ENCODE results near the gene KCNQ1OT1. TPM values are rescaled to one million over a fixed set of nuclear protein-coding genes. Genes with fewer than 3 reads are reported as not detected.
A peak's percentile ranks its signal among the peaks of the same experiment; 100 is the strongest.

KCNQ1OT1 gene
- total RNA-seq, 2 donors from 2014 or later = 1.0 to 2.1 TPM

GRCh38 chr11:2693271-2694261, 6.2 kb downstream of the KCNQ1OT1 start:
- WGBS = 75% methylated on average over 18 of the region's 18 CpGs
- H3K27ac ChIP-seq = no peak overlapping the region
- DNase-seq (ENCODE audit: low spot score) = no peak

GRCh38 chr11:2691991-2692875, 7.6 kb downstream of the KCNQ1OT1 start:
- no peak for DNase-seq (ENCODE audit: low spot score)
- H3K4me3 ChIP-seq = no peak overlapping the region
- no peaks in the 10 kb centered on the region for H3K9me3 ChIP-seq
- no peak for TF ChIP-seq POLR2A (IDR thresholded peaks at IDR 0.05)
- peak in 2 of 4 experiments; percentile 31 to 45 for TF ChIP-seq CTCF (IDR thresholded peaks at IDR 0.05)
- no peaks in the 10 kb centered on the region for H3K27me3 ChIP-seq (replicated peaks; ENCODE audit: insufficient read depth)
- H3K27ac ChIP-seq = no peak overlapping the region
- intact Hi-C loops (cut with DNase I) = no loop called here
- 78% methylated on average over 3 of the region's 3 CpGs for WGBS
- no peaks in the 10 kb centered on the region for H3K36me3 ChIP-seq
- no peaks in the 10 kb centered on the region for H3K4me1 ChIP-seq (replicated peaks)

More at GRCh38 chr11:2693271-2694261, 6.2 kb downstream of the KCNQ1OT1 start:
- no peaks in the 10 kb centered on the region for H3K4me1 ChIP-seq (replicated peaks)
- H3K4me3 ChIP-seq = no peak overlapping the region
- H3K27me3 ChIP-seq (replicated peaks; ENCODE audit: insufficient read depth) = no peaks in the 10 kb centered on the region
- H3K36me3 ChIP-seq = no peaks in the 10 kb centered on the region
- TF ChIP-seq POLR2AphosphoS5 (IDR thresholded peaks at IDR 0.05) (no peak), CTCF (IDR thresholded peaks at IDR 0.05) (no peak), POLR2A (IDR thresholded peaks at IDR 0.05) (no peak)
- intact Hi-C loops (cut with DNase I) = no loop called here
- H3K9me3 ChIP-seq = no peaks in the 10 kb centered on the region

- TF ChIP-seq POLR2AphosphoS5 (IDR thresholded peaks at IDR 0.05) (no peak), POLR2A (IDR thresholded peaks at IDR 0.05) (no peak), CTCF (IDR thresholded peaks at IDR 0.05) (no peak)
- Histone ChIP-seq H3K9me3 (no peaks in the 10 kb centered on the region), H3K36me3 (no peaks in the 10 kb centered on the region), H3K4me3 (no peak overlapping the region), H3K27ac (no peak overlapping the region), H3K27me3 (replicated peaks; ENCODE audit: insufficient read depth) (no peaks in the 10 kb centered on the region), H3K4me1 (replicated peaks) (no peaks in the 10 kb centered on the region)
- intact Hi-C loops (cut with DNase I) = no loop called here
- WGBS = 79% methylated on average over 3 of the region's 3 CpGs
- no peak for DNase-seq (ENCODE audit: low spot score)
These were observed 8.4 kb downstream of the KCNQ1OT1 start for GRCh38 chr11:2691355-2691761.

GRCh38 chr11:2690596-2691354, 9.0 kb downstream of the KCNQ1OT1 start:
- Histone ChIP-seq H3K4me1 (replicated peaks) (no peaks in the 10 kb centered on the region), H3K36me3 (no peaks in the 10 kb centered on the region), H3K4me3 (no peak overlapping the region), H3K27me3 (replicated peaks; ENCODE audit: insufficient read depth) (no peaks in the 10 kb centered on the region), H3K27ac (no peak overlapping the region), H3K9me3 (no peaks in the 10 kb centered on the region)
- TF ChIP-seq CTCF (IDR thresholded peaks at IDR 0.05) (no peak), POLR2AphosphoS5 (IDR thresholded peaks at IDR 0.05) (no peak), POLR2A (IDR thresholded peaks at IDR 0.05) (no peak)
- no peak for DNase-seq (ENCODE audit: low spot score)
- intact Hi-C loops (cut with DNase I) = no loop called here
- 94% methylated on average over 5 of the region's 6 CpGs for WGBS
